Ishikawa (cell line): ENCODE data around the gene SHB.

Source experiments
- NFIC ChIP-seq: IDR thresholded peaks from 2 replicates; pipeline ENCODE4 v1.6.1; 2012
- RAD21 ChIP-seq: IDR thresholded peaks from 2 replicates; pipeline ENCODE4 v1.6.1; 2012; ENCODE audit warnings: low read depth
- TF ChIP-seq, protein P1 (sequence below): IDR thresholded peaks from 2 replicates; pipeline ENCODE4 v1.6.1; 2012; ENCODE audit warnings: low read depth, mild to moderate bottlenecking

DNA sequence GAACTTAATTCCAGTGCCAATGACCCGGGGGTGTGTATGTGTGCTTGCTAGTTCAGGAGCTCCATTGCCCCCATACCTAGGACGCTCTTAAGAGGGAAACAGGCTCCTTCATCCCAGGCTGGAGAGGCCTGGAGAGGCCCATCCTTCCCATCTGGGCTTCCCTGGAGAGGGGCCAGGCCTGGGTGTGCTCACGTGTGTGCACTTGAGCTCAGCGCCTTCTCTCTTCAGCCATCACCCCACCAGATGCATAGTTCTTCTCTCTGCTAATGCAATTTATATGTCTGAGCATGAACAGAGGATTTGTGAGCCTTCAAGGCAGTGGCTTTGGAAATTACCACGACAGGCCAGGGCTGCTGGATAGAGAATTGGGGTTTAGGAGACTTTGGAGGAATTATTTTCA lies 48.6 kb upstream of the SHB start:
- TF ChIP-seq, protein P1, sequence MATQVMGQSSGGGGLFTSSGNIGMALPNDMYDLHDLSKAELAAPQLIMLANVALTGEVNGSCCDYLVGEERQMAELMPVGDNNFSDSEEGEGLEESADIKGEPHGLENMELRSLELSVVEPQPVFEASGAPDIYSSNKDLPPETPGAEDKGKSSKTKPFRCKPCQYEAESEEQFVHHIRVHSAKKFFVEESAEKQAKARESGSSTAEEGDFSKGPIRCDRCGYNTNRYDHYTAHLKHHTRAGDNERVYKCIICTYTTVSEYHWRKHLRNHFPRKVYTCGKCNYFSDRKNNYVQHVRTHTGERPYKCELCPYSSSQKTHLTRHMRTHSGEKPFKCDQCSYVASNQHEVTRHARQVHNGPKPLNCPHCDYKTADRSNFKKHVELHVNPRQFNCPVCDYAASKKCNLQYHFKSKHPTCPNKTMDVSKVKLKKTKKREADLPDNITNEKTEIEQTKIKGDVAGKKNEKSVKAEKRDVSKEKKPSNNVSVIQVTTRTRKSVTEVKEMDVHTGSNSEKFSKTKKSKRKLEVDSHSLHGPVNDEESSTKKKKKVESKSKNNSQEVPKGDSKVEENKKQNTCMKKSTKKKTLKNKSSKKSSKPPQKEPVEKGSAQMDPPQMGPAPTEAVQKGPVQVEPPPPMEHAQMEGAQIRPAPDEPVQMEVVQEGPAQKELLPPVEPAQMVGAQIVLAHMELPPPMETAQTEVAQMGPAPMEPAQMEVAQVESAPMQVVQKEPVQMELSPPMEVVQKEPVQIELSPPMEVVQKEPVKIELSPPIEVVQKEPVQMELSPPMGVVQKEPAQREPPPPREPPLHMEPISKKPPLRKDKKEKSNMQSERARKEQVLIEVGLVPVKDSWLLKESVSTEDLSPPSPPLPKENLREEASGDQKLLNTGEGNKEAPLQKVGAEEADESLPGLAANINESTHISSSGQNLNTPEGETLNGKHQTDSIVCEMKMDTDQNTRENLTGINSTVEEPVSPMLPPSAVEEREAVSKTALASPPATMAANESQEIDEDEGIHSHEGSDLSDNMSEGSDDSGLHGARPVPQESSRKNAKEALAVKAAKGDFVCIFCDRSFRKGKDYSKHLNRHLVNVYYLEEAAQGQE: no peak
- no peak for TF ChIP-seq RAD21
- TF ChIP-seq NFIC: no peak
